Activated naive CD8-positive, alpha-beta T cell treated with anti-CD3 and anti-CD28 coated beads, Interleukin-2, amount 50 U/mL, for 16 hours (primary cell): ENCODE results near the gene MIX23.

Experiments used
- DNase-seq: peaks from one replicate; pipeline ENCODE4 v3.0.0-alpha.2; 2020; ENCODE audit warnings: low read depth, low spot score

MIX23 gene

DNA sequence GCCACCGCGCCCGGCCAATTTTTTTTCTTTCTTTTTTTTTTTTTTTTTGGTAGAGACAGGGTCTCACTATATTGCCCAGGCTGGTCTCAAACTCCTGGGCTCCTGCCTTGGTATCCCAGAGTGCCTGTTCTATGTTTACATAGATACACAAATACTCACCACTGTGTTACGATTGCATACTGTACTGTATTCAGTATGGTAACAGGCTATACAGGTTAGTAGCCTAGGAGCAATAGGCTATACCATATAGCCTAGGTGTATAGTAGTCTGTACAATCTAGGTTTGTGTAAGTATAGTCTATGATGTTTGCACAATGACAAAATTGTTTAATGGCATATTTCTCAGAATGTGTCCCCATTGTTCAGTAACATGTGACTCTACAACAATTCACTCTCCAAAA, 31.4 kb downstream of the MIX23 start:
- DNase-seq = no peak

DNA sequence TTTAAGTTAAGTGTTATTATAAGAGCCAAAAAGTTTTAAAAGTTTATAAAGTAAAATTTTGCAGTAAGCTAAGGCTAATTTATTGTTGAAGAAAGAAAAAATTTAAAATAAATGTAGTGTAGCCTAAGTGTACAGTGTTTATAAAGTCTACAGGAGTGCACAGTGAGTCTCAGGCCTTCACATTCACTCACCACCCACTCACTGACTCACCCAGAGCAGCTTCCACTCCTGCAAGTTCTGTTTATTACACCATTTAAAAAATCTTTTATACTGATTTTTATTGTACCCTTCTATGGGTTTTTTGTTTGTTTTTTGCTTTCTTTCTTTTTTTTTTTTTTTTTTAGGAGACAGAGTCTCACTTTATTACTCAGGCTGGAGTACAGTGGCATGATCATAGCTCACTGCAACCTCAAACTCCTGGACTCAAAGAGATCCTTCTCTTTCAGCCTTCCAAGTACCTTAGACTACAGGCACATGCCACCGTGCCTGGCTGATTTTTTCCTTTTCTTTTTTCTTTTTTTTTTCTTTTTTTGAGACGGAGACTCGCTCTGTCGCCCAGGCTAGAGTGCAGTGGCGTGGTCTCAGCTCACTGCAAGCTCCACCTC, 32.1 kb downstream of the MIX23 start:
- DNase-seq = no peak

- DNase-seq = no peak
These were observed 33.9 kb downstream of the MIX23 start for GRCh38 chr3:122349171-122349570.

DNA sequence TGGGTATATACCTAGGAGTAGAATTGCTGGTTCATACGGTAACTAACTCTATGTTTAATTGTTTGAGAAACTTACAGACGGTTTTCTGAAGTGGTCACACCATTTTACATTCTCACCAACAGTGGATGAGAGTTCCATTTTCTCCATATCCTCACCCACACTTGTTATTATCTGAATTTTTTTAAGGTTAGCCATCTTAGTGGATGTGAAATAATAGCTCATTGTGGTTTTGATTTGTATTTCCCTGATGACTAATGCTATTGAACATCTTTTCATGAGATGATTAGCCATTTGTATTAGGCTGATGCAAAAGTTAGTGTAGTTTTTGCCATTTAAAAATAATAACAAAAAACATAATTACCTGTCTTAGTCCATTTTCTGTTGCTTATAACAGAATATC, 39.4 kb downstream of the MIX23 start:
- no peak for DNase-seq

- DNase-seq = no peak
These were observed 40.2 kb downstream of the MIX23 start for GRCh38 chr3:122342803-122343202.

DNA sequence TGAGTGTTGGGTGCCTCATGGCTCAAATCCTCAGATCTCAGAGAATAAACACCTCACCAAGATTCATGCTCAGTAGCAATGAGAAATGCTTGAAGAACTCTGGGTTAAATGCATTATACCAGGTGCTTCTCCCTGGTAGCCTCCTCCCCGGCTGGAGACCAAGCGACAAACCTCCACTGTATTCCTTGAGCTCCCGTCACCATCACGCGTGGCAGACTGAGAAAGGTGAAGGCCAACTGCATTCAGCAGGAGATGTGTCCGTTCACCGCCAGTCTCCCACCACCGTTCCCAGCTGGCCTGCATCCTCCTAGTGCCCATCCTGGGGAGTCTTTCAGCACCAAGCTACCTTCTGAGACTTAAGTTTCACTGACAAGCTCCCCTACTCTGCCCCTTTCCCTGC, 50.5 kb downstream of the MIX23 start:
- no peak for DNase-seq

GRCh38 chr3:122331886-122332285, 51.1 kb downstream of the MIX23 start:
- no peak for DNase-seq

DNA sequence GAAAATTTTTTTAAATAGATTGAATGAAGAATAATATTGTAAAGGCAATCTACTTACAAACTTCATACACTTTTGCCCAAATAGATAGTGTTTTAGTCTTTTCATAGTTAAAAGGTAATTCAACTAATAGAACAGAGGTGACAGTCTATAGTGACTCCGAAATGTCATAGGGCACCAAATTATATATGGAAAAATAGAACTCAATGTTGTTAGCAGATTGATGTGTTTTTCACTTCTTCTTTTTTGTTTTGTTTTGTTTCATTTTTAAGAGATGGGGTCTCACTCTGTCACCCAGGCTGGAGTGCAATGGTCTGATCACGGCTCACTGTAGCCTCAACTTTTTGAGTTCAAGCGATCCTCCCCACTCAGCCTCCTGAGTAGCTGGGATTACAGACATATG, 57.3 kb downstream of the MIX23 start:
- no peak for DNase-seq

GRCh38 chr3:122324871-122325323, 58.1 kb downstream of the MIX23 start, which contains the start of gene CSTA:
Gene CSTA, plus strand, starts transcription at chr3:122325248. Its CDS starts 45 bp downstream, at chr3:122325293.
- DNase-seq = no peak

DNA sequence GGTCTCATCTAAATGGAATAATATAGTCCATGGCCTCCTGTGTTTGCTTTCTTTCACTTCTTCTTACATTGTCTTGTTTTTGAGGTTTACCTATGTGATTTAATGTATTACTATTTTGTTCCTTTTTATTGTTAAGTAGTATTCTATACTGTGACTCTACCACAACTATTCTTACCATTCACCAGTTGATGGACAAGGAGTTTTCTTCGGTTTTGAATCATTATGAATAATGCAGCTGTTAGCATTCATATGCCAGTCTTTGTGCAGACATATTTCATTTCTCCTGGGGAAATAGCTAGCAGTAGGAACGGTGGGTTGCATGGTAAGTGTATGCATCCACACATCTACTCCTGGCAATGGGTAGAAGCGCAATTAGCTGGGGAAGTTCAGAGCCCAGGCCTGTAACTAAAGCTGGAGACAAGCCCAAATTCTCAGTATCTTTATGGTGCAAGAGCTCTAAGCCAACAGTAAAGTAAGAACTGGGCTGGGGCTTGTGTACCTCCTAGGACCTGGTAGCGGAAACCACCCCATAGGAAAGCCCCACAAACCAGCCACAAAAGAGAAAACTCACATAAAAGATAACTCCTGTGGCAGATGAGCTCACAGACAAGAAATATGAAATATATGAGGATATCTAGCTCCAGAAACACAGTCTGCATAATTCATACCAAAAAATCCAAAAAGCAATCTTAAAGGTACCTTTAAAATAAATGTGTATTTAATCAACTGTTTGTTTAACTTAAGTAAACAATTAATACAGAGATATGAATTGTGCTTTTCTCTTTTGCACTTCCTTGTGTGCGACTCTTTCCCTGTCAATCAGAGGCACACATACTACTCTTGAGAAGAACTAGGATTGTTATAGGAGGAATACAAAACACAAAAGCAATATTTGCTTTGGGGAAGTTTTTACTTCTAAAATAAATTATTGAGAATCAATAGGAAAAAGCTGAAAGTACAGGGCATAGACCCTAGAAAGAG, 60.6 kb downstream of the MIX23 start:
- DNase-seq = no peak

DNA sequence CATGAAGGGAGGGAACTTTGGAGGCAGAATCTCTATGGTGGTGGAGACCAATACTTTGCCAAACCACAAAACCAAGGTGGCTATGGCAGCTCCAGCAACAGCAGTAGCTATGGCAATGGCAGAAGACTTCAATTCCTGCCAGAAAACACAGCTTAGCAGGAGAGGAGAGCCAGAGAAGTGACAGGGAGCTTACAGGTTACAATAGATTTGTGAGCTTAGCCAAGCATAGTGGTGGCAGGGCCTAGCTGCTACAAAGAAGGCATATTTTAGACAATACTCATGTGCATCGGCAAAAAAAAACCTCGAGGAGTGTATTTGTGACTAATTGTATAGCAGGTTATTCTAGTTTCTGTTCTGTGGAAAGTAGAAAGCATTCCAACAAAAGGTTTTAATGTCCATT, 64.4 kb downstream of the MIX23 start:
- DNase-seq = no peak

GRCh38 chr3:122316368-122316767, 66.7 kb downstream of the MIX23 start:
- no peak for DNase-seq

DNA sequence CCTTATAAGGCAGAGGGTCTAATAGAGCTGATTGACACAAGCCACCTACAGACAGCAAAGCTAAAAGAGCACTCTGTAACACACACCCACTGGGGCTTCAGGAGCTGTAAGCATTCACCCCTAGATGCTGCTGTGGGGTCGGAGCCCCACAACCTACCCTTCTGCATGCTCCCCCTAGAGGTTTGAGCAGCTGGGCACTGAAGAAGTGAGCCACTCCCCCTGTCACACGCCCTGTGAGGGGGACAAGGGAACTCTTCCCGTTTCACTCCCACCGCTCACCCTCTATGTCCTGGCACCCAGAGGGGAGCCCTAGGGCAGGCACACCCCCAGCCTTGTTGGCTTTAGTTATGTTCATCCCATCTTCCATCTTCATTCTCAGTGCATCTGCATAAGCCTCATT, 67.4 kb downstream of the MIX23 start:
- DNase-seq = no peak

- DNase-seq = no peak
These were observed 68.7 kb downstream of the MIX23 start for GRCh38 chr3:122314228-122314876.

- no peak for DNase-seq
These were observed 69.8 kb downstream of the MIX23 start for GRCh38 chr3:122313281-122313680.

DNA sequence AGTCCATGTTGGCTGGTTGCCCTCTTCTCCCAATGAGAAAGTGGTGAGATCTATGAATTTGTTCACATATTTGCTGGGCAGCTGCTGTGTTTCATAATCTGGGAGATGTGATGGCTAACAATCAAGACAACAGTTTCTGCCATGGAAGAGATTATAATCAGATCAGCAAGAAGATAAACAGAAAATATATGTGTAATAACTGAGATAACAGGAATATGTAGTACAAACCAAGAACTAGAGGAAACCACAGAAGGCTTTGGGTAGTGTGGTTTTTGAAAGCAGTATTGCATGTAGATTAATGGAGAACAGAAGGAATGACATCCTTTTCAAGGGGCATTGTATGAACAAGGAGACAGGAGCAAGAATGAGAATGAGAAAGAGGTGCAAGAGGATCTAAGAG, 70.2 kb downstream of the MIX23 start:
- no peak for DNase-seq

- no peak for DNase-seq
These were observed 72.7 kb downstream of the MIX23 start for GRCh38 chr3:122310361-122310760.
